ENCODE data around the gene TSGA10IP.

DNA sequence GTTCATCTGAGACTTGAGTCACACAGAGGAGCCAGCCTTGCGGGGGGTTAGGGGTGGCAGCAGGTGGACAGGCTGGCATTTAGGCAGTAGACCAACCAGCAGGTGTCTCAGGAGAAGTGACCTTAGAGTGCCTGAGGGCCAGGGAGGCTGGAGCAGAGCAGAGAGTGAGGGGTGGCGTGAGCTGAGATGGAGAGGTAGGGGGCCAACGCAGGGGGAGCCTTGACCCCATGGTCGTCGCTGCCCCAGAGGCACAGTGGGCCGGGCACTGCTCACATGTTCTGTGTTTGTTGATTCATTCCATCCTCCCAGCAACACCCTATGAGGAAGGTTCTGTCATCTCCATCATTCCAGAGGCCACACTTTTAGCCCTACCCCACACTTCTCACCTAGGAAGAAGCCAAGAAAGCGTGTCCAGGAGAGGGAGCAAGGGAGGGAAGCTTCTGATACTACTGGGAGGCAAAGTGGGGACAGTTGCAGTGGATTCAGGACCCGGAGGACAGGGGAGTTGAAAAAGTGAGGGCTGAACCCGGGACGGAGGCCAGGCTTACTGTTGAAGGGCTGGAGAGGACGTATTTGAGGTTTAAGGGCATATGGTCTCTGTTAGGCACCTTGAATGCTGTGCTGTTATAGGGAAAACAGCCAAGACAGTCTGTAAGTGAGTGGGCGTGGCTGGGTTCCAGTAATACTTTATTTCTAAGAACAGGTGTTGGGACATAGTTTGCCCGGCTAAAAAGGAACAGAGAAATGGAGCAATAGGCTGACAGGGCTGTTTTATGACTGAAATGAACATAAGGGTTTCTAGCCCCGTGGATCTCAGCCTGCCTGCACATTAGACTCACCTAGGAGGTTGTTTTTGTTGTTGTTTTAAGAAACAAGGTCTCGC lies 23.6 kb downstream of the TSGA10IP start:
- TF ChIP-seq, protein P1, sequence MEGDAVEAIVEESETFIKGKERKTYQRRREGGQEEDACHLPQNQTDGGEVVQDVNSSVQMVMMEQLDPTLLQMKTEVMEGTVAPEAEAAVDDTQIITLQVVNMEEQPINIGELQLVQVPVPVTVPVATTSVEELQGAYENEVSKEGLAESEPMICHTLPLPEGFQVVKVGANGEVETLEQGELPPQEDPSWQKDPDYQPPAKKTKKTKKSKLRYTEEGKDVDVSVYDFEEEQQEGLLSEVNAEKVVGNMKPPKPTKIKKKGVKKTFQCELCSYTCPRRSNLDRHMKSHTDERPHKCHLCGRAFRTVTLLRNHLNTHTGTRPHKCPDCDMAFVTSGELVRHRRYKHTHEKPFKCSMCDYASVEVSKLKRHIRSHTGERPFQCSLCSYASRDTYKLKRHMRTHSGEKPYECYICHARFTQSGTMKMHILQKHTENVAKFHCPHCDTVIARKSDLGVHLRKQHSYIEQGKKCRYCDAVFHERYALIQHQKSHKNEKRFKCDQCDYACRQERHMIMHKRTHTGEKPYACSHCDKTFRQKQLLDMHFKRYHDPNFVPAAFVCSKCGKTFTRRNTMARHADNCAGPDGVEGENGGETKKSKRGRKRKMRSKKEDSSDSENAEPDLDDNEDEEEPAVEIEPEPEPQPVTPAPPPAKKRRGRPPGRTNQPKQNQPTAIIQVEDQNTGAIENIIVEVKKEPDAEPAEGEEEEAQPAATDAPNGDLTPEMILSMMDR (IDR thresholded peaks at IDR 0.05), result no peak
- TF ChIP-seq POLR2A (IDR thresholded peaks at IDR 0.05), result no peak
- TF ChIP-seq POLR2AphosphoS5 (IDR thresholded peaks at IDR 0.05), result no peak

Measured in breast epithelium (tissue), 3 donors.